SK-N-DZ (cell line): ENCODE results near the gene TAS1R1.
"Not testable (repeated sequence)": the region's sequence is repeated elsewhere in the genome, so short reads cannot be mapped to it uniquely, and the experiment has no call there.

ENCODE experiments used
- DNase-seq: peaks from one replicate; pipeline ENCODE4 v3.0.0-alpha.2; 2015; ENCODE audit warnings: low spot score

Gene TAS1R1

DNA sequence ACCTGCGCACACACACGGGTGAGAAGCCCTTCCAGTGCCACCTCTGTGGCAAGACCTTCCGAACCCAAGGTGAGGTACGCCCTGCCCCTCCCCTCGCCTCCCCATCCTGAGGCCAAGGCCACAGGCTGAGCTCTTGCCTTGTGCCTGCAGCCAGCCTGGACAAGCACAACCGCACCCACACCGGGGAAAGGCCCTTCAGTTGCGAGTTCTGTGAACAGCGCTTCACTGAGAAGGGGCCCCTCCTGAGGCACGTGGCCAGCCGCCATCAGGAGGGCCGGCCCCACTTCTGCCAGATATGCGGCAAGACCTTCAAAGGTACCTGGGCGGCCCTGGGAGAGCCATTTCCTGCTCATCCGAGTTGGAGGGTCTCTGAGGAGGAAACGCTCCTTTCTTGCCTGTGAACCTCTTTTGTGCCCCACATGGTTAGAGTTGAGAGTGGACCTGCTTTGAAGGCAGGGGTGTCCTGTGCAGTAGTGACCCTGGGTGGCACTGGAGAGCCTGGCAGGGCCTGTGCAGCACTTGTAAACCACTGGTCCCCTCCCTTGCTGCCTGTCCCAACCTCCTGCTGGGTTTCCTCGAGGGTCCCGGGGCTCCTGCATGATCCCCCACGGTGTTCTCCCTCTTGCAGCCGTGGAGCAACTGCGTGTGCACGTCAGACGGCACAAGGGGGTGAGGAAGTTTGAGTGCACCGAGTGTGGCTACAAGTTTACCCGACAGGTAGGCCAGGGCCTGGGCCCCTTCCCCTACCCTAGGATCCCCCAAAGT, 33.2 kb downstream of the TAS1R1 start:
- DNase-seq: no peak

DNA sequence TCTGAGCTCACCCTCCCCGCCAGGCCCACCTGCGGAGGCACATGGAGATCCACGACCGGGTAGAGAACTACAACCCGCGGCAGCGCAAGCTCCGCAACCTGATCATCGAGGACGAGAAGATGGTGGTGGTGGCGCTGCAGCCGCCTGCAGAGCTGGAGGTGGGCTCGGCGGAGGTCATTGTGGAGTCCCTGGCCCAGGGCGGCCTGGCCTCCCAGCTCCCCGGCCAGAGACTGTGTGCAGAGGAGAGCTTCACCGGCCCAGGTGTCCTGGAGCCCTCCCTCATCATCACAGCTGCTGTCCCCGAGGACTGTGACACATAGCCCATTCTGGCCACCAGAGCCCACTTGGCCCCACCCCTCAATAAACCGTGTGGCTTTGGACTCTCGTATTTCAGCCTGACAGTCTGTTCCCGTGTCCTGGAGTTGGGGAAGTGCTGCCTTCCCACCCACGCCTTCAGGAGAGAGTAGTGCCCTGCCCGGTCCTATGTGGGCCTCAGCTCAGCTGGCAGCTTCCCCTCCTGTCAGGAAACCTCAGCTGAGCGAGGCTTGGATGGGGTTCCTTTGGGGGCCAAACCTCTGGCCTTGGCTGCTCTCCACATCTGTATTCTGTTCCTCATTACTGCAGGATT, 33.9 kb downstream of the TAS1R1 start:
- no peak for DNase-seq

DNA sequence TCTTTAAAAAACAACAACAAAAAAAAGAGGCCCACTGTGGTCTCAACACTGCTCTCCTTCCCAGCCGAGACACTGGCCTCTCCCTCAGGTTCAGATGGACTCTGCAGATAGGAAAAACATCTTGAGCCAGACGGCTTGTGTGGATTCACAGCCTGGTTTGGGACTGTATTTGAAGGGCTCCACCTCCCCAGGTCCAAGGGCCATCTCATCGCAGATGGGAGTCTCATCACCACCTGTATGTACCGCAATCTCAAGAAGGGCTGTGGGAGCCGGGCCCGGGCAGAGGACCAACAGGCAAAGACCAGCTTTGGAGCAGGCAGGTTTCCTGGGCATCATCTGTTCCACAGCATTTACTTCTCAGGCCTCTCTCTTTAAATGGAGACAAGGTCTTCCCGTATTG, 34.9 kb downstream of the TAS1R1 start:
- no peak for DNase-seq

DNA sequence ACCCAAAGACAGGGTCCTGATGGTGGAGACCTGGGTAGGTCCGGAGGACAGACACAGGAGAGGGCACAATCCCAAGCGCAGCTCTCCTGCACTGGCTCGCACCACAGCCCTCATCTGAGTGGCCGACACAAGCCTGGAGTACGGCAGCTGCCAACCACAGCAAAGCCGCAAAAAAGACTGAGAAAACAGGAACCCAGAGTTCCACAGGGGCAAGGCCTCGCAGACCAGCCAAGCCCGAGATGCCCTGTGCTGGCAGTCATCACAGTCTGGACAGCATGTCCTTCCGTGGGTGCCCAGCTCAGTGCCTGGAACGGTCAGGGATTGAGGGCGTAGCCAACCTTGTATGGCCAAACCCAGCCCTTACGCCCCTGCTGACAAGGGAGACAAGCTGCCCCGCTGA, 36.1 kb downstream of the TAS1R1 start:
- DNase-seq: no peak

DNA sequence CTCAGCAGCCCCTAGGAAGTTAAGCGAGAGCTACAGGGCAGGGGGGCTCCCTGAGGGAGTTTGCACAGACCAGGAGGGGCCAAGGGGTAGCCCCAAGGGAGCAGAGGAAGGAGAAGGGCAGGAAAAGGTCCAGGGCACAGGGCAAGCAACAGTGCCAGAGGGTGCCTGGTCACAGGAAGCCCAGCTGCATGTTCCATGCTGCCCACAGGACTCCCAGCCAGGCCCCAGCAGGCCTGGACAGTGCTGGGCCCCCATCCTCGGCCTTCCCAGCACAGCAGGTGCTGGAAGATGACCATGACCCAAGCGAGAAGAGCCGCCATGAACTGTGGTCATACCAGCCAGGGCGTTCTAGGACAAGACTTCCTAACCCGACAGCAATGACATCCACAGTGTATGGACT, 36.5 kb downstream of the TAS1R1 start:
- DNase-seq: no peak

DNA sequence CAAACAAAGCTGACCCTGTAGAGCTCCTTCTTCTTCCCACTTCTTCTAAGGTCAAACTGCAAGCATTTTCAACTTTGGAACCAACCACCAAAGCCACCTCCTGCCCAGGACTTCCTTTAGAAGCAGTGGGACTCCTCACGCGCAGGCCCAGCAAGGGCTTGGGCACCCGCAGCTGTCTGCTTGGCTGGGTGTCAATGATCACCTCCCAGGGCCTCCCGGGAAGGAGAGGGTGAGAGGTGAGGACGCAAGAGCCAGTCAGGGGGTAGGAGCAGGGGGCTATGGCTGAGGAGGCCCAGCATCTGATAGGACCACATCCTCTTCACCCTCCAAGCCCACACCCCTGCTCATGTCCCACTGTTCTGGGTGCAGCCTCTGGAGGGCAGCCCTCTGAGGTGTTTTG, 37.3 kb downstream of the TAS1R1 start:
- no peak for DNase-seq

DNA sequence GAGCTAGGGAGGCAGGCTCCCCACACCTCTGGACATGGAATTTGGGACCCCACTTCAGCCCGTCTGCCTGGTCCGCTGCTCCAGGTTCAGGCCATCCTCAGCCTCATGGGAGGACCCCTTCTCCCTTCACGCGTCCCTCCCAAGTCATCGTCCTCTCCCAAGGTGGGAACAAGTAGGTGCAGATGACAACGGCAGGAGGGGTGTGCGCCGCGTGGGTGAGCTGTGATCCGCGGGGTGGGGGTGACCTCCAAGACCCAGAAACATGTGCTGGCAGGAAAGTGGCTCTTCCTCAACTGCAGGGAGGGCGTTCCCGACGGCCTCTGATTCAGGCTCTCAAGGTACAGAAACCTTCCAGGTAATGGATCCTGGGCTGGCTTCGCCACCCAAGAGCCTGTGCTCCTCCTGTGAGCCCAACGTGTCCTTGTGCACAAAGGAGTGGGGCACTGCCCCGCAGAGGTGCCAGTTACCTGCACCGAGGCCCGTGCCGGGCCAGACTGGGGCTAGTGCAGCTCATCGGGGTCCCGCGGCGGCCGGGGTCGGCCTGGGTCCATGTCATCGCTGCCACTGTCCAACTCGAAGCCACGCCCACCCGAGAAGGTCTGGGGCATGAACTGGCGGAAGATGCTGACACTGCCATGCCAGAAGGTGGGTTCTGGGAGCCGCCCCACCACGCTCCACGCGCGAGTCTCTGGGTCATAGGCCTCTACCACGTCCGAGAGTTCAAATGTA, 37.9 kb downstream of the TAS1R1 start:
- no peak for DNase-seq

DNA sequence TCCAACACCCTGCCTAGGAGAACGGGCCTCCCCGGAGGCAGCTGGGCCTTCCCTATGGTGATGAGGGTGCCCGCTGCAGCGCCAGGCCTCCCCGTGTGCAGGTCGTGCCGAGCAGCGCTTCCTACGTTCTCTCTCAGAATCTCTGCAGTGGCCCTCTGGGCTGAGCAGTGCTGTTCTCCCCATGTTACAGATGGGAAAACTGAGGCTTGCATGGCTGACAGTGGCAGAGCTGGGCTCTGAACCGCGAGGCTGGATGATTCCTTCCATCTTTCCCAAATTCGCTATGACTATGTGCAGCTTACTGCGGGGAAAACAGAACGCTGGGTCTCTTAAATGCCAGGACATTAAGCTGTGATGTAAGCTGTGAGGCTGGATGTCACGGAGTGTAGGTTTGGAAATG, 38.7 kb downstream of the TAS1R1 start:
- DNase-seq: no peak

DNA sequence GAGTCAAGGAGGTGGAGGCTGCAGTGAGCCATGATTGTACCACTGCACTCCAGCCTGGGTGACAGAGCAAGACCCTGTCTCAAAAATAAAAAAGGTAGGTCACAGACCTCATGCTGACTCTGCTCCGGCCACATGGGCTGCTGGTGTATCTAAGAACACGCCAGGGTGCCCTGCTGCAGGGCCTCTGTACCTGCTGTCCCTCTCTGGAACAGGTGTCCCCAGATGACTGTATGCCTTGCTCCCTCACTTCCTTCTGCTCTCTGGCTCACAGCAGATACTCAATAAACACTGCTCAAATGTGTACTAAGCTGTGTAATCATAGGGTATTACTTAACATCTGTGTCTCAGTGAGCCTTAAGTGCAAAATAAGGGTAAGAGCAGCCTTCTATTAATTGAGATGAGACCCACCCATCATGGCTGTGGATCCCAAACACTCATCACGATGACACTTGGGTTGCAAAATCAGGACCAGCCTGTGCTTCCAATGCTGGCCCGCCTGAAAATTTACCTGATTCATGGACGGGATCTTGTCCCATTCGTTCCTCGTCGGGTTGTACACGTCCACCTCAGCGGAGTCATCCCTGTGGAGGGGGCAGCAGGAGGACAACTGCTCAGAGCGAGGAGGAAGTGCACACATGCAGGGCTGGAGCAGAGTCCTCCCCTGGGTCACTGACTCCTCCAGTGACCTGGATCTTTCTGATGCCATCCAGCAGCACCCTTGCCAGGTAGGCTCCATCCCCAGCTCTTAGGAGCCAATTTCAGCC, 40.1 kb downstream of the TAS1R1 start:
- no peak for DNase-seq

DNA sequence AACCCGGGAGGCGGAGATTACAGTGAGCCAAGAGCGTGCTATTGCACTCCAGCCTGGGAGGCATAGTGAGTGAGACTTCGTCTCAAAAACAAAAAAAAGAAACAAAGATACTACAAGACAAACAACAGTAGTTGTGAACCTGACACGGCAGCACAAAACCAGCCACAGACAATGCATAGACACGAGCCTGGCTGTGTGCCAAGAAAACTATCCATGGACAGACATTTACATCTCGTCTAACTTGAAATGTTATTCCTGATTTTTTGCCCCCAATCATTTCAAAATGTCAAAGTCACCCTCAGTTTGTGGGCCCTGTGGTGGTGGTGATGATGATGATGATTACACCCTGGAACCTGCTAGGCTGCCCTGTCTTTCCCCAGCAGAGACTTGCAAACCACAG, 41.2 kb downstream of the TAS1R1 start:
- no peak for DNase-seq

DNA sequence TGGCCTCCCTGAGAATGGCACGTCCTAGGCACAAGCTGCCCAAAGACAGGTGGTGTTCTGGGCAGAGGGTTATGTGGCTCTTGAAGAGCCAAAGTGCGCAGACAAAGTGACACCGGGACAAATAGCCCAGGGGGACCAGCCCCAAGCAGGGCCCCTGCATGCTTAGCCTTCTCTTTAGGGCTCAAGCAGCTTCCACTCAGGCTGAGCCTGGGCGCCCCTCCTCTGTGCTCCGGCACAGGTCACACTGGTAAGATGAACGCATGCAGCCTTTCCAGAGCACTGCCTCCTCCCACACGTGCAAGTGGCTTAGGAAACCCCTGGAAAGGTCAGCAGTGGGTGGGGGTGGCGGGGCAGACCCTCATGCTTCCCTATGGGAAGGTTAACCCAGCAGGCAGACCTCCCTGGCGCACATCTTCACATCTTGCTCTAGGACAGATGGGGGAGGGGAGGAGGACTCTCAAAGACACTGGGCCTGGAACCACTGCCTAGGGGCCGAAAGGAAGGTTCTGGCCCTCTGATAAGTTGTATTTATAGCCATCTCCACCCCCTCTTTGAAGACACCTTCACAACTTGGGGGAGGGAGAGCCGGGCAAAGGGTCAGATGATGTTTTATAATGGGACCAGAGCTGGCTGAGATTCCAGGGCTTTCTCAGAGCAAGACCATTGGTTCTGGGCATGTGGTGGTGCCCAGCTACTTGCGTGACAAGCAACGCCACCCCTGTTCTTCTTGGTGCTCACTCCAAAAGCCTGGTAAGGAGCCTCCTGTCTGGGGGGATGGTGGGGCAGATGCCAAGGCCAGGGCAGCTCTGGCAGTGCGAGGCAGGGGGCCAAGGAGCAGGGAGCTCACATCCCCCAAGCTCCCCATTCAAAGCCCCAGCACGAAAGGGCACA, 42.0 kb downstream of the TAS1R1 start:
- DNase-seq: no peak

DNA sequence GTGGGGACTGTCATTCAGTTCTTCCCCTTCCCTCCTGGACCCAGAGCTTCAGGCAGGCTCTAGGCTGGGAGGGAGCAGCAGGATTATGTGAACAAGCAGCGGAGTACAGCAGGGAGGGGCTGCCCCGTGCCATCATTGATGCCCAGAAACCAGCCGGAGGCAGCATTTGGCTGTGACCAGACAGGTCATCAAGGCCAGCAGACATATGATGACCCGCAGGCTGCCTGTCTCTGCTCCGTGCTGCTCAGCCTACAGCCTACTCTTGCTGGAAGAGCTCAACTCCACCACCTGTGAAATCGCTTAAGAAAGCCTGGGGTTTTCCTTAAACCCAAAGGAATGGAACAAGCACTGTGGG, 42.6 kb downstream of the TAS1R1 start:
- no peak for DNase-seq

DNA sequence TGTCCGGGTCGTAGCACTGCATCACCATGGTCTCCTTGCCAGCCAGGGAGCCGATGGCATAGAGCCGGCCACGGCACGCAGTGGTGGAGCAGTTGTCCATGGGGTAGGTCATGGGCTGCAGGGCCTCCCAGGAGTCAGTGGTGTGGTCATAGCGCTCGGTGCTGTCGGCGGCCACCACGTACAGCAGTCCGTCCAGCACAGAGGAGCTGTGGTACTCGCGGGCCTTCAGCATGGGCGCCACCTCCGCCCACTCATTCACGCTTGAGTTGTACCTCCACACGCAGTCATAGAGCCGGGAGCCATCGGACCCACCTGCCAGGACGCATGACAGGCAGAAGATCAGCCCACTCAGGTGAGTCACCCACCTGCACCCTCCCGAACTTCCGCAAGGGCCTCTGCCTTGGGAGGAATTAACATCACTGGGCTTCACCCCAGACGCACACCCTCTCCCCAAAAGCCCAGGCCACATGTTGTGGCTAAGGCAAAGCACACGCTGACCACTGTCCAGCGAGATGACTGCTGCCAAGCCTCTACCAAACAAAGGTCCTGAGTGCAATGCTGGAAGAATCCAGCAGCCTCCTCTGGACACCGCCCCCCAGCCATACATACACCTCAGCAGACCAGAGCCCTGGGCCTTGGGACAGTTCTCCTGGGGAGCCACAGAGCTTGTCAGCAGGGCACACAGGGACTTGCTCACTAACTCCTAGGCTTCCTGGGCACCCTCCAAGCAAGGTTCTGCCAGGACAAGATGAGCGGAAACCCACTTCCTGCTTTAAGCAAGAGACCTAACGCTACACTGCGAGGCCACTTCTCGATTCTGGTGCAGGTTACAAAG, 44.3 kb downstream of the TAS1R1 start:
- no peak for DNase-seq

DNA sequence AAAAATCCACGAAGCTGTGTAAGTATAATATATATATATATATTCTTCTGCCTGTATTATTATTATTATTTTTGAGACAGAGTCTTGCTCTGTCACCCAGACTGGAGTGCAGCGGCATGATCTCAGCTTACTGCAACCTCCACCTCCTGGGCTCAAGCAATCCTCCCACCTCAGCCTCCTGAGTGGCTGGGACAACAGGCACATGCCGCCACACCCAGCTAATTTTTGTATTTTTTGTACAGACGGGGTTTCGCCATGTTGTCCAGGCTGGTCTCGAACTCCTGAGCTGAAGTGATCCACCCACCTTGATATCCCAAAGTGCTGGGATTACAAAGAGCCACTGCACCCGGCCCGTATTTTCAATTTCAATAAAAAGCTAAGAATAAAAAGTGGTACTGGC, 44.9 kb downstream of the TAS1R1 start:
- not testable (repeated sequence) for DNase-seq

DNA sequence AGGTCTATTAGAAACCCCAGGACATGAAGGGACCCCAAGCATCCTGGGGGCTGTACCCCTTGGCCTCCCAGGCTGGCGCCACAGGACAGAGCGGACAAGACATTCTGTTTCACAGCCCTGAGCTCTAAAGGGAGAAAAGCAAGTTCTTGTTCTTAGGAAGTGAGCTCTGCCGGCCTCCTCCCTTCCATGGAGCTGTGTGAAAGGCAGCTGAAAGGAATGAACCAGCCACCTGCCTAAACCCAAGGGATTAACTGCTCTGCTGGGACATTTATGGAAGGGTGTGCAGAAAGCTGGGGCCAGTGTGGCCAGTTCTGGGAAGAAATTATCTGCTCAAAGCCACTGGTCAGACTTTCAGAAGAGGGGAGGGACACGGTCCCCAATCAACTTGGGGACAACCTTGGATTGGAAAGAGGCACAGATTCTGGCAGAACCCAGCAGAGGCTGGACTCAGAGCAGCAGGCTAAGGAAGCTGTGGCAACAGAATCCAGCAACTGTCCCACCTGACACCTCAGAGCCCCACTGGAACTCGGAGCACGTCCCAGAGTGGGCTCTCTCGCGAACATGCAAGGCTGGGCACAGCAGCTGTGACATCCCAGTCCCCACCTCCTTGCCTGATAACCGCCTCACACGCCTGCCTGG, 45.4 kb downstream of the TAS1R1 start:
- DNase-seq: peak; percentile 27

DNA sequence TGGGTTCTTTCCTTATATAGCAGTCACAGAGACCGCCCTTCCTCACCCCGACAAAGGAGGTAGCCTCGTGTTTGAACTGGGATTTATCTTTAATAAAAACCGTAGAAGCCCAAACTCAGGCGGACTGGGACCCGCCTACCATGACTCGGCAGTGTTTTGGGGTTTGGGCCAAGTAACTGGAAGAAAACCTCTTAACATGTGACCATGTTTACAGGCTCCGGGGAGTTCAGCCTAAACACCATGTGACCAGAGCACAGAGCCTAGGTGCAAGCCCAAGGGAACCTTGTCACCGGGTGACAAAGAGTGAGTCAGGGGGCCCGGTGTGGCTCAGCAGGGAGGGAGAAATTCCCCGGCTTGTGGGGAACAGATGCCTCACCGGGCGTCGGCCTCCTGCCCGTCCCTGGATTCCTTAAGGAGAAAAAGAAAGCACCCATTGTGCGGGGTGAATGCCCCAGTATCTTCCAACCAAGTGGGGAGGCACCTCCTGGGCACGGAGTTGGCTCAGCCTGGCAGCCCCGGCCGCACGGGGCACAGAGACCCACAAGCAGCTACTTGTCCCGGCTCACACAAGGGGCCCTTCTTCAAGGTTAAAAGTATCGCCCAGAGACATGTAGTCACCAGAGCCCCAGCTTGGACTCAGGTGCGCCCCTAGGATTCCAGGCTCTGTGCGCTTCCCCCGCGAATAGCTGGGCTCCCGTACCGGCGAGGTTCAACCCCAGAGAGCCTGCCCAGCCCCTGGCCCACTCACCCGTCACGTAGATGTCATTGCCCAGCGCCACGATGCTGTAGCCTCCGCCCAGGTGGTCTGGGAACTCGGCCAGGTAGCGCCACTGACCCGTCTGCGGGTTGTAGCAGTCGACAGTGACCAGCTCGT, 46.2 kb downstream of the TAS1R1 start:
- no peak for DNase-seq

DNA sequence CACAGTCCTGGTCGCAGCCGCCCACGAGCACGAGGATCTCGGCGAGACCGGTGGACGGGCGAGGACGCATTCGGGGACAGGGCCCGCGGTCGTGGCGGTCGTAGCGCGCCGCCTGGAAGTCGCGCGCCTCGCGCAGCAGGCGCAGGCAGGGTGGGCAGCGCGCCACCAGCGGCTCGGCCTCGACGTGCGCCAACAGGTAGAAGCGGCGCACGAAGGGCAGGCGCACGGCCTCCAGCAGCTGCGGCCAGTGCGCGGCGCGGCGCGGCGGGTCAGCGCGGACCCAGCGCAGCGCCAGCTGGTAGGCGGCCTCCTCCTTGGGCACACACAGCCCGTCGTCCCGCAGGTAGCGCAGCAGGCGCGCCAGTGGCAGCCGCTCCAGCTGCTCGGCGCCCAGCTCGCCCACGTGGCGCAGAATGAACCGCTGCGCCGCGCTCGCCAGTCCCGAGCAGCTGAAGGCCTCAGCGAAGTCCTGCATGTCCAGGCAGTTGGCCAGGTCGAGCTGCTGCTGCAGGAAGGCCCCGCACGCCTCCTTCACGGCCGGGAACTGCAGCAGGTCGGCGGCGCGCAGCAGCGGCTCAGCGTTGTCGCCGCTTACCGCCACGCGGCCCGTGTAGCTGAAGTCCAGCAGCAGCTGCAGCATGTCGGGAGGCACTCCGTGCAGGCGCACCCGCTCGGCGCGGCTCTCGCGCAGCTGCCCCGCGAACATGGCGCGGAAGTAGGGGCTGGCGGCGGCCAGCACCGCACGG, 47.0 kb downstream of the TAS1R1 start:
- DNase-seq: peak; percentile 20

DNA sequence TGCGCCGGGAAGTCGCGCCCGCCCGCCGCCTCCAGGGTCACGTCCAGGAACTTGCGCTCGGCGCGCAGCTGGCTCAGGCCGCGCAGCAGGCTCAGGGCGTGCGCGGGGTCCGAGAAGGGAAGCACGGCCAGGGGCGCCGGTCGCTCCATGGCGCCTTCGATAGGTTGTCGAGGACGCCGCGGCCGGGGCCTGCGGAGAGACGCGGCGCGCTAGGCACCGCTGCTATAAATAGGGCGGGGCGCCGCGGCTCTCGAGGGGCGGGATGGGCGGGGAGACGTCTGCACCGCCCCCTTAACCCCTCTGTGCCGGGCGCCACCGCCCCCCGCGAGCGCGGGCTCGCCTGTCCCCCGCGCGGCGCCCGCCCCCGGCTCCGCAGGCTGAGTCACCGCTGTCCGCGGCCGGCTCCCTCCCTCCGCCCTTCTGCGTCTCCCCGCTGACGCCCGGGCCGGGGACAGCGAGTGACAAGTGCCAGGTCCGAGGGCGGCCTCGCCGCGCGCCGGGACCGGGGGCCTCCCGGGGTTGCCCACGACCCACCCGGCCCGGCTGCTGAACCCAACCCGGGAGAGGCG, 47.6 kb downstream of the TAS1R1 start, which contains the start of gene KLHL21:
Gene KLHL21, minus strand, starts transcription at position 201 of the 569 bp plus-strand sequence. Its CDS starts 52 bp downstream, at position 149.
- peak; percentile 81 for DNase-seq
